ENCODE results near the gene EIF2AK3.

Gene EIF2AK3

GRCh38 chr2:88660622-88661021 lies 33.4 kb upstream of the EIF2AK3 start:
- no peak for ATAC-seq
- TF ChIP-seq ZNF70 (CRISPR knock-in tag; IDR thresholded peaks at IDR 0.05) (peak; percentile 53; the same call in 1 of the 2 replicates), ZNF565 (CRISPR knock-in tag; conservative IDR thresholded peaks at IDR 0.05; ENCODE audit: low read depth) (no peak), ZC3H10 (CRISPR knock-in tag; IDR thresholded peaks at IDR 0.05) (no peak), GLIS3 (CRISPR knock-in tag; IDR thresholded peaks at IDR 0.05) (no peak)

DNA sequence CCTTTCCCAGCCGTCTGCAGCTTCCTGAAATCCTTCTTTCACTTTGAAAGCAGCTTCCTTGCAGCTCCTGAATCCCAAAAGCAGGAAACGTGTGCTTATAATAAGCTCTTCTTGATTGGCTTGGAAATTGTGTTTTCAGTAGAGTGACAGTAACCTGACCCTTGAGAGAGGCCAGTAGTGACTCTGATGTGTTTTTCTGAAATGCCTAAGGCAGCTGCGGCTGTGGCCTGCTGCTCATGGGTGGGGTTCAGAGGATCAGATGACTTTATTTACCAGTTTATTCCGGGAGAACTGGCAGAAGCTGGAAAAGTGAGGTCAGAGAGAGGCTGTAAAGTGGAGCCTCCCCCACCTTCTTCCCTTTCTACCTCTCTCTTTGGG lies 32.3 kb upstream of the EIF2AK3 start:
- TF ChIP-seq ZNF8 (CRISPR knock-in tag; IDR thresholded peaks at IDR 0.05) (no peak), ZC3H10 (CRISPR knock-in tag; IDR thresholded peaks at IDR 0.05) (no peak)
- TF ChIP-seq, protein P1, sequence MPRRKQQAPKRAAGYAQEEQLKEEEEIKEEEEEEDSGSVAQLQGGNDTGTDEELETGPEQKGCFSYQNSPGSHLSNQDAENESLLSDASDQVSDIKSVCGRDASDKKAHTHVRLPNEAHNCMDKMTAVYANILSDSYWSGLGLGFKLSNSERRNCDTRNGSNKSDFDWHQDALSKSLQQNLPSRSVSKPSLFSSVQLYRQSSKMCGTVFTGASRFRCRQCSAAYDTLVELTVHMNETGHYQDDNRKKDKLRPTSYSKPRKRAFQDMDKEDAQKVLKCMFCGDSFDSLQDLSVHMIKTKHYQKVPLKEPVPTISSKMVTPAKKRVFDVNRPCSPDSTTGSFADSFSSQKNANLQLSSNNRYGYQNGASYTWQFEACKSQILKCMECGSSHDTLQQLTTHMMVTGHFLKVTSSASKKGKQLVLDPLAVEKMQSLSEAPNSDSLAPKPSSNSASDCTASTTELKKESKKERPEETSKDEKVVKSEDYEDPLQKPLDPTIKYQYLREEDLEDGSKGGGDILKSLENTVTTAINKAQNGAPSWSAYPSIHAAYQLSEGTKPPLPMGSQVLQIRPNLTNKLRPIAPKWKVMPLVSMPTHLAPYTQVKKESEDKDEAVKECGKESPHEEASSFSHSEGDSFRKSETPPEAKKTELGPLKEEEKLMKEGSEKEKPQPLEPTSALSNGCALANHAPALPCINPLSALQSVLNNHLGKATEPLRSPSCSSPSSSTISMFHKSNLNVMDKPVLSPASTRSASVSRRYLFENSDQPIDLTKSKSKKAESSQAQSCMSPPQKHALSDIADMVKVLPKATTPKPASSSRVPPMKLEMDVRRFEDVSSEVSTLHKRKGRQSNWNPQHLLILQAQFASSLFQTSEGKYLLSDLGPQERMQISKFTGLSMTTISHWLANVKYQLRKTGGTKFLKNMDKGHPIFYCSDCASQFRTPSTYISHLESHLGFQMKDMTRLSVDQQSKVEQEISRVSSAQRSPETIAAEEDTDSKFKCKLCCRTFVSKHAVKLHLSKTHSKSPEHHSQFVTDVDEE (CRISPR knock-in tag; IDR thresholded peaks at IDR 0.05) = no peak
- ATAC-seq = peak; percentile 82

- ATAC-seq = peak; percentile 48
- TF ChIP-seq ARNTL (CRISPR knock-in tag; IDR thresholded peaks at IDR 0.05; ENCODE audit: borderline replicate concordance, low read depth) (no peak), TOX (CRISPR knock-in tag; IDR thresholded peaks at IDR 0.05; ENCODE audit: borderline replicate concordance) (no peak)
- TF ChIP-seq, protein P2, sequence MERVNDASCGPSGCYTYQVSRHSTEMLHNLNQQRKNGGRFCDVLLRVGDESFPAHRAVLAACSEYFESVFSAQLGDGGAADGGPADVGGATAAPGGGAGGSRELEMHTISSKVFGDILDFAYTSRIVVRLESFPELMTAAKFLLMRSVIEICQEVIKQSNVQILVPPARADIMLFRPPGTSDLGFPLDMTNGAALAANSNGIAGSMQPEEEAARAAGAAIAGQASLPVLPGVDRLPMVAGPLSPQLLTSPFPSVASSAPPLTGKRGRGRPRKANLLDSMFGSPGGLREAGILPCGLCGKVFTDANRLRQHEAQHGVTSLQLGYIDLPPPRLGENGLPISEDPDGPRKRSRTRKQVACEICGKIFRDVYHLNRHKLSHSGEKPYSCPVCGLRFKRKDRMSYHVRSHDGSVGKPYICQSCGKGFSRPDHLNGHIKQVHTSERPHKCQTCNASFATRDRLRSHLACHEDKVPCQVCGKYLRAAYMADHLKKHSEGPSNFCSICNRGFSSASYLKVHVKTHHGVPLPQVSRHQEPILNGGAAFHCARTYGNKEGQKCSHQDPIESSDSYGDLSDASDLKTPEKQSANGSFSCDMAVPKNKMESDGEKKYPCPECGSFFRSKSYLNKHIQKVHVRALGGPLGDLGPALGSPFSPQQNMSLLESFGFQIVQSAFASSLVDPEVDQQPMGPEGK (CRISPR knock-in tag; IDR thresholded peaks at IDR 0.05; ENCODE audit: borderline replicate concordance) = 0 out of 2 replicates have a peak, but pooled peaks have one; percentile 16
Measured at GRCh38 chr2:88658881-88659537, 31.7 kb upstream of the EIF2AK3 start.

GRCh38 chr2:88658326-88658725 lies 31.1 kb upstream of the EIF2AK3 start:
- ATAC-seq = peak; percentile 64
- TF ChIP-seq PPARA (CRISPR knock-in tag; IDR thresholded peaks at IDR 0.05; ENCODE audit: borderline replicate concordance) = no peak
- TF ChIP-seq CREB5 (CRISPR knock-in tag; IDR thresholded peaks at IDR 0.05; ENCODE audit: low read depth) = peak; percentile 53; the same call in 1 of the 2 replicates
- TF ChIP-seq CSRNP3 (CRISPR knock-in tag; IDR thresholded peaks at IDR 0.05) = no peak
- no peak for TF ChIP-seq ARNTL (CRISPR knock-in tag; IDR thresholded peaks at IDR 0.05; ENCODE audit: borderline replicate concordance, low read depth)
- TF ChIP-seq, protein P2 (CRISPR knock-in tag; IDR thresholded peaks at IDR 0.05; ENCODE audit: borderline replicate concordance) = no peak
- TF ChIP-seq ISL1 (CRISPR knock-in tag; IDR thresholded peaks at IDR 0.05) = peak; percentile 88
- no peak for TF ChIP-seq ZNF565 (CRISPR knock-in tag; conservative IDR thresholded peaks at IDR 0.05; ENCODE audit: low read depth)

- ATAC-seq = no peak
- no peak for TF ChIP-seq TOX (CRISPR knock-in tag; IDR thresholded peaks at IDR 0.05; ENCODE audit: borderline replicate concordance)
- peak; percentile 21; the same call in 1 of the 2 replicates for TF ChIP-seq ISL1 (CRISPR knock-in tag; IDR thresholded peaks at IDR 0.05)
- no peak for TF ChIP-seq GLIS3 (CRISPR knock-in tag; IDR thresholded peaks at IDR 0.05)
- no peak for TF ChIP-seq CSDC2 (CRISPR knock-in tag; IDR thresholded peaks at IDR 0.05)
- no peak for TF ChIP-seq POU6F1 (CRISPR knock-in tag; IDR thresholded peaks at IDR 0.05; ENCODE audit: borderline replicate concordance, low read depth)
- TF ChIP-seq ZFP3 (CRISPR knock-in tag; IDR thresholded peaks at IDR 0.05) = no peak; the same call in 1 of the 2 replicates
- no peak for TF ChIP-seq OSR1 (CRISPR knock-in tag; IDR thresholded peaks at IDR 0.05)
- no peak for TF ChIP-seq BACH2 (CRISPR knock-in tag; IDR thresholded peaks at IDR 0.05; ENCODE audit: borderline replicate concordance)
Measured at GRCh38 chr2:88657131-88657530, 29.9 kb upstream of the EIF2AK3 start.
